Measurements from ENCODE around the gene PSEN1.

Gene PSEN1

DNA sequence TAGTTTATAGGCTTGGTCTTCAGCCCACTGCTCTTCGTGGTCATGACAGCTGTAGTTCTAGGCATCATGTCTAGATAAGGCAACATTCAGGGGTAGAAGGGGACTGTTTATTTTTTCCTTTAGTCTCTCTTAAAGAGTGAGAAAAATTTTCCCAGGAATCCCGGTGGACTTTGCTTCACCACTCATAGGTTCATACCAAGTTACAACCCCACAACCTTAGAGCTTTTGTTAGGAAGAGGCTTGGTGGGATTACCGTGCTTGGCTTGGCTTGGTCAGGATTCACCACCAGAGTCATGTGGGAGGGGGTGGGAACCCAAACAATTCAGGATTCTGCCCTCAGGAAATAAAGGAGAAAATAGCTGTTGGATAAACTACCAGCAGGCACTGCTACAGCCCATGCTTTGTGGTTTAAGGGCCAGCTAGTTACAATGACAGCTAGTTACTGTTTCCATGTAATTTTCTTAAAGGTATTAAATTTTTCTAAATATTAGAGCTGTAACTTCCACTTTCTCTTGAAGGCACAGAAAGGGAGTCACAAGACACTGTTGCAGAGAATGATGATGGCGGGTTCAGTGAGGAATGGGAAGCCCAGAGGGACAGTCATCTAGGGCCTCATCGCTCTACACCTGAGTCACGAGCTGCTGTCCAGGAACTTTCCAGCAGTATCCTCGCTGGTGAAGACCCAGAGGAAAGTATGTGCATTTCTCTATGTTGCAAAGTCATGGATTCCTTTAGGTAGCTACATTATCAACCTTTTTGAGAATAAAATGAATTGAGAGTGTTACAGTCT, 75.1 kb downstream of the PSEN1 start:
- H3K4me3 ChIP-seq (ENCODE audit: low read depth, low read length), result no peak overlapping the region
- no peak for DNase-seq (ENCODE audit: low read depth)
- TF ChIP-seq, protein P1, sequence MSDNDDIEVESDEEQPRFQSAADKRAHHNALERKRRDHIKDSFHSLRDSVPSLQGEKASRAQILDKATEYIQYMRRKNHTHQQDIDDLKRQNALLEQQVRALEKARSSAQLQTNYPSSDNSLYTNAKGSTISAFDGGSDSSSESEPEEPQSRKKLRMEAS (IDR thresholded peaks at IDR 0.05; ENCODE audit: low read depth, low read length), result no peak
- no peak for TF ChIP-seq POLR2A (IDR thresholded peaks at IDR 0.05; ENCODE audit: extremely low read depth, insufficient read length)

DNA sequence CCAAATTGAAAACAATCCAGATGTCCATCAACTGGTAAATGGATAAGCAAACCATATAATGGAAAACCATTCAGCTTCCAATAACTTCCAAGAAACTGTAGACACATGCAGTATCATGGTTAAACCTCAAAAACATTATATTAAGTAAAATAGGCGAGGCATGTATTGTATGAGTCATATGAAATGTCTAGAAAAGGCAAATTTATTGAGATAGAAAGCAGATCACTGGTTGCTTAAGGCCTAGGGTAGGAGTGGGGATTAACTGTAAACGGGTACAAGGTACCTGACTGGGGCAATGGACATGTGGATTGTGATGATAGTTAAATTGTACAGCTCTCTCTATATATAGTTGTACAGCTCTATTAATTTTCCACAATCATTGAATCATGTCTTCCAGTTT, 79.7 kb downstream of the PSEN1 start:
- no peak for DNase-seq (ENCODE audit: low read depth)
- no peak overlapping the region for H3K4me3 ChIP-seq (ENCODE audit: low read depth, low read length)
- TF ChIP-seq, protein P1 (IDR thresholded peaks at IDR 0.05; ENCODE audit: low read depth, low read length), result no peak
- no peak for TF ChIP-seq POLR2A (IDR thresholded peaks at IDR 0.05; ENCODE audit: extremely low read depth, insufficient read length)
- no peak for TF ChIP-seq MYC (IDR thresholded peaks at IDR 0.05; ENCODE audit: low read depth, low read length)
- TF ChIP-seq, protein P2, sequence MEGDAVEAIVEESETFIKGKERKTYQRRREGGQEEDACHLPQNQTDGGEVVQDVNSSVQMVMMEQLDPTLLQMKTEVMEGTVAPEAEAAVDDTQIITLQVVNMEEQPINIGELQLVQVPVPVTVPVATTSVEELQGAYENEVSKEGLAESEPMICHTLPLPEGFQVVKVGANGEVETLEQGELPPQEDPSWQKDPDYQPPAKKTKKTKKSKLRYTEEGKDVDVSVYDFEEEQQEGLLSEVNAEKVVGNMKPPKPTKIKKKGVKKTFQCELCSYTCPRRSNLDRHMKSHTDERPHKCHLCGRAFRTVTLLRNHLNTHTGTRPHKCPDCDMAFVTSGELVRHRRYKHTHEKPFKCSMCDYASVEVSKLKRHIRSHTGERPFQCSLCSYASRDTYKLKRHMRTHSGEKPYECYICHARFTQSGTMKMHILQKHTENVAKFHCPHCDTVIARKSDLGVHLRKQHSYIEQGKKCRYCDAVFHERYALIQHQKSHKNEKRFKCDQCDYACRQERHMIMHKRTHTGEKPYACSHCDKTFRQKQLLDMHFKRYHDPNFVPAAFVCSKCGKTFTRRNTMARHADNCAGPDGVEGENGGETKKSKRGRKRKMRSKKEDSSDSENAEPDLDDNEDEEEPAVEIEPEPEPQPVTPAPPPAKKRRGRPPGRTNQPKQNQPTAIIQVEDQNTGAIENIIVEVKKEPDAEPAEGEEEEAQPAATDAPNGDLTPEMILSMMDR (IDR thresholded peaks at IDR 0.05; ENCODE audit: low read depth, low read length), result no peak

DNA sequence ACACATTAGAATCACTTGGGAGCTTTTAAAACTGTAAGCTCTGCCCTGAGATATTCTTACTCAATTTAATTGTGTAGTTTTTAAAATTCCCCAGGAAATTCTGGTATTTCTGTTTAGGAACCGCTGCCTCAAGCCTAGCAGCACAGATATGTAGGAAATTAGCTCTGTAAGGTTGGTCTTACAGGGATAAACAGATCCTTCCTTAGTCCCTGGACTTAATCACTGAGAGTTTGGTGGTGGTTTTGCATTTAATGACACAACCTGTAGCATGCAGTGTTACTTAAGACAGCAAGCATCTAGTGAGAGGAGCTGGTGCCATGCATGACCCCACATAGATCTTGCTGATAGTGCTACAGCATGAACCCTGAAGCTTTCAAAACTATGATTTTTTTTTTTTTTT, 81.1 kb downstream of the PSEN1 start:
- TF ChIP-seq, protein P1 (IDR thresholded peaks at IDR 0.05; ENCODE audit: low read depth, low read length), result no peak
- TF ChIP-seq POLR2A (IDR thresholded peaks at IDR 0.05; ENCODE audit: extremely low read depth, insufficient read length), result no peak
- TF ChIP-seq MYC (IDR thresholded peaks at IDR 0.05; ENCODE audit: low read depth, low read length), result no peak
- TF ChIP-seq, protein P2 (IDR thresholded peaks at IDR 0.05; ENCODE audit: low read depth, low read length), result no peak
- H3K4me3 ChIP-seq (ENCODE audit: low read depth, low read length), result no peak overlapping the region
- DNase-seq (ENCODE audit: low read depth), result no peak

DNA sequence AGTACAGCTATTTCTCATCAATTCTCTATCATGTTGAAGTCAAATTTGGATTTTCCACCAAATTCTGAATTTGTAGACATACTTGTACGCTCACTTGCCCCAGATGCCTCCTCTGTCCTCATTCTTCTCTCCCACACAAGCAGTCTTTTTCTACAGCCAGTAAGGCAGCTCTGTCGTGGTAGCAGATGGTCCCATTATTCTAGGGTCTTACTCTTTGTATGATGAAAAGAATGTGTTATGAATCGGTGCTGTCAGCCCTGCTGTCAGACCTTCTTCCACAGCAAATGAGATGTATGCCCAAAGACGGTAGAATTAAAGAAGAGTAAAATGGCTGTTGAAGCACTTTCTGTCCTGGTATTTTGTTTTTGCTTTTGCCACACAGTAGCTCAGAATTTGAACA, 83.8 kb downstream of the PSEN1 start:
- DNase-seq (ENCODE audit: low read depth), result no peak
- no peak for TF ChIP-seq MYC (IDR thresholded peaks at IDR 0.05; ENCODE audit: low read depth, low read length)
- TF ChIP-seq, protein P2 (IDR thresholded peaks at IDR 0.05; ENCODE audit: low read depth, low read length), result no peak
- TF ChIP-seq POLR2A (IDR thresholded peaks at IDR 0.05; ENCODE audit: extremely low read depth, insufficient read length), result no peak
- H3K4me3 ChIP-seq (ENCODE audit: low read depth, low read length), result no peak overlapping the region

DNA sequence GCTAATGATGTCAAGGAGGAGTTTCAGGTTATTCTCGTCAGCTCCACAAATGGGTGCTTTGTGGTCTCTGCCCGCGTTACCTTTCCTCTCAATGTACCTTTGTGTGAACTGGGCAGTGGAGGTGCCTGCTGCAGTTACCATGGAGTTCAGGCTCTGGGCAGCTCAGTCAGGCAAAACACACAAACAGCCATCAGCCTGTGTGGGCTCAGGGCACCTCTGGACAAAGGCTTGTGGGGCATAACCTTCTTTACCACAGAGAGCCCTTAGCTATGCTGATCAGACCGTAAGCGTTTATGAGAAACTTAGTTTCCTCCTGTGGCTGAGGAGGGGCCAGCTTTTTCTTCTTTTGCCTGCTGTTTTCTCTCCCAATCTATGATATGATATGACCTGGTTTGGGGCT, 84.3 kb downstream of the PSEN1 start:
- TF ChIP-seq POLR2A (IDR thresholded peaks at IDR 0.05; ENCODE audit: extremely low read depth, insufficient read length) (no peak), MYC (IDR thresholded peaks at IDR 0.05; ENCODE audit: low read depth, low read length) (no peak)
- TF ChIP-seq, protein P1 (IDR thresholded peaks at IDR 0.05; ENCODE audit: low read depth, low read length), result no peak
- TF ChIP-seq, protein P2 (IDR thresholded peaks at IDR 0.05; ENCODE audit: low read depth, low read length), result no peak
- no peak overlapping the region for H3K4me3 ChIP-seq (ENCODE audit: low read depth, low read length)
- DNase-seq (ENCODE audit: low read depth), result no peak

DNA sequence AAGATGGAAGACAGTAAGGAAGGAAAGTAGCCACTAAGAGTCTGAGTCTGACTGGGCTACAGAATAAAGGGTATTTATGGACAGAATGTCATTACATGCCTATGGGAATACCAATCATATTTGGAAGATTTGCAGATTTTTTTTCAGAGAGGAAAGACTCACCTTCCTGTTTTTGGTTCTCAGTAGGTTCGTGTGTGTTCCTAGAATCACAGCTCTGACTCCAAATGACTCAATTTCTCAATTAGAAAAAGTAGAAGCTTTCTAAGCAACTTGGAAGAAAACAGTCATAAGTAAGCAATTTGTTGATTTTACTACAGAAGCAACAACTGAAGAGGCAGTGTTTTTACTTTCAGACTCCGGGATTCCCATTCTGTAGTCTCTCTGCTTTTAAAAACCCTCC, 85.6 kb downstream of the PSEN1 start:
- TF ChIP-seq, protein P2 (IDR thresholded peaks at IDR 0.05; ENCODE audit: low read depth, low read length), result no peak
- TF ChIP-seq POLR2A (IDR thresholded peaks at IDR 0.05; ENCODE audit: extremely low read depth, insufficient read length) (no peak), MYC (IDR thresholded peaks at IDR 0.05; ENCODE audit: low read depth, low read length) (no peak)
- TF ChIP-seq, protein P1 (IDR thresholded peaks at IDR 0.05; ENCODE audit: low read depth, low read length), result no peak
- DNase-seq (ENCODE audit: low read depth), result no peak
- H3K4me3 ChIP-seq (ENCODE audit: low read depth, low read length), result no peak overlapping the region
